Panc1 (cell line): ENCODE measurements around the gene MAT2A.

ENCODE experiments used
- CTCF ChIP-seq: fragments of 450-650 bp; IDR thresholded peaks from 2 replicates; pipeline ENCODE4 v1.5.1; 2017; ENCODE audit warnings: mild to moderate bottlenecking
- POLR2AphosphoS5 ChIP-seq: IDR thresholded peaks from 2 replicates; pipeline ENCODE4 v1.6.1; 2012; ENCODE audit warnings: mild to moderate bottlenecking, low read depth, low read length, moderate library complexity
- SIN3A ChIP-seq: IDR thresholded peaks from 2 replicates; pipeline ENCODE4 v1.6.1; 2012; ENCODE audit warnings: low read depth, mild to moderate bottlenecking, low read length, moderate library complexity, borderline replicate concordance; ENCODE audit not compliant: insufficient read depth
- TCF7L2 ChIP-seq: IDR thresholded peaks from 2 replicates; pipeline ENCODE4 v1.6.1; 2011; ENCODE audit warnings: mild to moderate bottlenecking, low read depth, low read length, inconsistent platforms
- TF ChIP-seq, protein P1 (sequence below), 2 experiments: IDR thresholded peaks; 2 replicates each; pipeline ENCODE4 v1.6.1; 2011 to 2012; ENCODE audit warnings: low read depth in 2 of 2, control low read depth in 1 of 2, low read length in 1 of 2, mild to moderate bottlenecking in 1 of 2, moderate library complexity in 1 of 2; ENCODE audit not compliant: insufficient read depth in 1 of 2

DNA sequence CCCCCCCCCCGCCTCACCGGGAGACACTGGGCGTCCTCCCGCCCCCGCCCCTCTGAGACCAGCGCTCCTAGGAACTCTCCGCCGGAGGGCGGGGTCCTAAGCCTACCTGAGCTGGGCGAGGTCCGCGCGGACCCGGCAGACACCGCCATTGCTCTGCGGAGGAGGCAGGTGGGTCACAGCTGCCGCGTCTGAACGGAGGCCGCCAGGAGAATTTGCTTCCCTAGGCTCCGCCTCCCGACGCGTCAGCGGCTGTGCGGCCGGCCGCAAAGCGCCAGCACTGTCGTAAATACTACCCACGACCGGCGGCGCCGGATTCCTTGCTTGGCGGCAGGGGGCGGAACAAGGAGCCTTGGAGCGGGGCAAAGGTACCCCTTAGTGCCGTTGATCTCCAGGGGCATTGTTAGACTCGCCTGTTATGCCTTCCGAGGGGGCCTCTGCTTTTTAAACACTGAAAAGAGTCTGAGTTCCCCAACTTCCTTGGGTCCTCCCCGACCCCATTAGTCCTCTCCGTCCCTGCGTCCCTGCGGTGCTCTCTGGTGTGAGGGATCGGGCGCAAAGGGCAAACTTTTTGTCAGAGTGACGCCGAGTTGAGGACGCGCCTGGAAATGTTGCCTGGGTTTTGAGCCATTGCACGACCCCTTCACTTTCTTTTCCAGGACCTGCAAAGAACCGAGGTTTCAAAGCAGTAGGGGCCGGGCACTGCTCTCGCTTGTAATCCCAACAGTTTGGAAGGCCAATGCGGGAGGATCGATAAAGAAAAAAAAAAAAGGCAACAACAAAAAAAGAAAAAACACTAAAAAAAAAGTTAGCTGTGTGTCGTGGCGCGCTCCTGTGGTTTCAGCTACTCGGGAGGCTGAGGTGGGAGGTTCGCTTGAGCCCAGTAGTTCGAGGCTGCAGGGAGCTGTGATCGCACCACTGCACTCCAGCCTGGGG is 22.6 kb downstream of the MAT2A start, which contains the start of gene GGCX:
- TF ChIP-seq CTCF (no peak), TCF7L2 (no peak), POLR2AphosphoS5 (peak; percentile 96), SIN3A (0 out of 2 replicates have a peak, but pooled peaks have one; percentile 44)
- TF ChIP-seq, protein P1, sequence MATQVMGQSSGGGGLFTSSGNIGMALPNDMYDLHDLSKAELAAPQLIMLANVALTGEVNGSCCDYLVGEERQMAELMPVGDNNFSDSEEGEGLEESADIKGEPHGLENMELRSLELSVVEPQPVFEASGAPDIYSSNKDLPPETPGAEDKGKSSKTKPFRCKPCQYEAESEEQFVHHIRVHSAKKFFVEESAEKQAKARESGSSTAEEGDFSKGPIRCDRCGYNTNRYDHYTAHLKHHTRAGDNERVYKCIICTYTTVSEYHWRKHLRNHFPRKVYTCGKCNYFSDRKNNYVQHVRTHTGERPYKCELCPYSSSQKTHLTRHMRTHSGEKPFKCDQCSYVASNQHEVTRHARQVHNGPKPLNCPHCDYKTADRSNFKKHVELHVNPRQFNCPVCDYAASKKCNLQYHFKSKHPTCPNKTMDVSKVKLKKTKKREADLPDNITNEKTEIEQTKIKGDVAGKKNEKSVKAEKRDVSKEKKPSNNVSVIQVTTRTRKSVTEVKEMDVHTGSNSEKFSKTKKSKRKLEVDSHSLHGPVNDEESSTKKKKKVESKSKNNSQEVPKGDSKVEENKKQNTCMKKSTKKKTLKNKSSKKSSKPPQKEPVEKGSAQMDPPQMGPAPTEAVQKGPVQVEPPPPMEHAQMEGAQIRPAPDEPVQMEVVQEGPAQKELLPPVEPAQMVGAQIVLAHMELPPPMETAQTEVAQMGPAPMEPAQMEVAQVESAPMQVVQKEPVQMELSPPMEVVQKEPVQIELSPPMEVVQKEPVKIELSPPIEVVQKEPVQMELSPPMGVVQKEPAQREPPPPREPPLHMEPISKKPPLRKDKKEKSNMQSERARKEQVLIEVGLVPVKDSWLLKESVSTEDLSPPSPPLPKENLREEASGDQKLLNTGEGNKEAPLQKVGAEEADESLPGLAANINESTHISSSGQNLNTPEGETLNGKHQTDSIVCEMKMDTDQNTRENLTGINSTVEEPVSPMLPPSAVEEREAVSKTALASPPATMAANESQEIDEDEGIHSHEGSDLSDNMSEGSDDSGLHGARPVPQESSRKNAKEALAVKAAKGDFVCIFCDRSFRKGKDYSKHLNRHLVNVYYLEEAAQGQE (IDR thresholded peaks at IDR 0.05; ENCODE audit: insufficient read depth in 1 of 2, low read depth in 2 of 2, low read length in 1 of 2), result 0 out of 4 replicates have a peak, but pooled peaks have one; percentile 21 to 23
